AG04450 (cell line): ENCODE measurements around the gene TRIP13. TPM values are rescaled to one million over a fixed set of nuclear protein-coding genes. Genes with fewer than 3 reads are reported as not detected.

Experiments used
- CTCF ChIA-PET: fragments of 300-600, 350-600 bp; formaldehyde crosslinking; extraction: SDS; loops from one replicate; lab custom pipeline; 2022; ENCODE audit warnings: antibody characterized with exemption, inconsistent platforms; lab: Charles Lee
- POLR2A ChIA-PET: fragments of 350-600 bp; formaldehyde crosslinking; extraction: SDS; loops from one replicate; lab custom pipeline; 2021; ENCODE audit warnings: antibody characterized with exemption, inconsistent platforms; lab: Yijun Ruan, JAX
- DNase-seq: peaks from one replicate; pipeline ENCODE4 v3.0.0-alpha.2; 2011; ENCODE audit warnings: low read depth, low spot score
- H3K27ac ChIP-seq: one replicate; pipeline ENCODE4 v1.5.1; 2012; ENCODE audit warnings: low read depth, low read length, control low read depth
- H3K27me3 ChIP-seq: one replicate; pipeline ENCODE4 v1.6.0; 2012; ENCODE audit warnings: low read length; ENCODE audit not compliant: control insufficient read depth, insufficient read depth
- H3K4me3 ChIP-seq: 2 replicates; pipeline ENCODE4 v1.5.1; 2011; ENCODE audit warnings: mild to moderate bottlenecking, low read depth, low read length, control low read depth
- H3K9me3 ChIP-seq: 2 replicates; pipeline ENCODE4 v1.5.1; 2012; ENCODE audit warnings: low read length; ENCODE audit not compliant: control insufficient read depth, insufficient read depth
- polyA plus RNA-seq: library from polyadenylated mRNA; depleted of rRNA; stranded (reverse); fragments of >200 nt; gene quantifications from 2 replicates; pipeline ENCODE4 v1.2.3, GENCODE V29; 2011
- TF ChIP-seq, protein P1 (sequence below): IDR thresholded peaks from 2 replicates; pipeline ENCODE4 v1.5.1; 2011; ENCODE audit warnings: low read depth, low read length, control low read depth, inconsistent platforms

Gene TRIP13
- polyA plus RNA-seq, 1 experiment: 13.8 TPM

DNA sequence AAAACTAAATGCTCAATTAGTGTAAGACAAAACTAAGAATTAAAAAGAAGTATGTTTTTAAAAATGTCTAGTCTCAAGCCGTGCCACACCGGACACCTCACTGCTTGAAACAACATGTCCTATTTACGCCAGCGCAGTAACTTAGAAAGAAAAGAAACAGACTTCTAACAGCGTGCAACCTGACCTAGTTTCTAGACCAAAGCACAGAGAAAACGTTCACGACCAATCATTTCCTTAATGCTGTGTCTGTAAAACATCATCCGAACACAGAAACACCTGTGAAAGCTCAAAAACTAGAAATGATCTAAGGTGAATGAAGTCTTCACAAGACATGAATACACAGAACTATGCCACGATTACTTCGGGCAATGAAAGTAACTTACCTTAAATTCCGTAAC, 4.0 kb upstream of the TRIP13 start:
- no peak overlapping the region for H3K4me3 ChIP-seq
- H3K27me3 ChIP-seq: no peaks in the 10 kb centered on the region
- TF ChIP-seq, protein P1, sequence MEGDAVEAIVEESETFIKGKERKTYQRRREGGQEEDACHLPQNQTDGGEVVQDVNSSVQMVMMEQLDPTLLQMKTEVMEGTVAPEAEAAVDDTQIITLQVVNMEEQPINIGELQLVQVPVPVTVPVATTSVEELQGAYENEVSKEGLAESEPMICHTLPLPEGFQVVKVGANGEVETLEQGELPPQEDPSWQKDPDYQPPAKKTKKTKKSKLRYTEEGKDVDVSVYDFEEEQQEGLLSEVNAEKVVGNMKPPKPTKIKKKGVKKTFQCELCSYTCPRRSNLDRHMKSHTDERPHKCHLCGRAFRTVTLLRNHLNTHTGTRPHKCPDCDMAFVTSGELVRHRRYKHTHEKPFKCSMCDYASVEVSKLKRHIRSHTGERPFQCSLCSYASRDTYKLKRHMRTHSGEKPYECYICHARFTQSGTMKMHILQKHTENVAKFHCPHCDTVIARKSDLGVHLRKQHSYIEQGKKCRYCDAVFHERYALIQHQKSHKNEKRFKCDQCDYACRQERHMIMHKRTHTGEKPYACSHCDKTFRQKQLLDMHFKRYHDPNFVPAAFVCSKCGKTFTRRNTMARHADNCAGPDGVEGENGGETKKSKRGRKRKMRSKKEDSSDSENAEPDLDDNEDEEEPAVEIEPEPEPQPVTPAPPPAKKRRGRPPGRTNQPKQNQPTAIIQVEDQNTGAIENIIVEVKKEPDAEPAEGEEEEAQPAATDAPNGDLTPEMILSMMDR: no peak
- DNase-seq: no peak
- POLR2A ChIA-PET: no interaction called here
- H3K9me3 ChIP-seq: peaks cover 3% of the 10 kb centered on the region; the same call in 1 of the 2 replicates
- CTCF ChIA-PET: interaction anchor here (1.2 kb wide), 1 partner anchor 14 kb away, joined by 4 read pairs; no protein-coding TSS in a partner anchor
- H3K27ac ChIP-seq: no peak overlapping the region

DNA sequence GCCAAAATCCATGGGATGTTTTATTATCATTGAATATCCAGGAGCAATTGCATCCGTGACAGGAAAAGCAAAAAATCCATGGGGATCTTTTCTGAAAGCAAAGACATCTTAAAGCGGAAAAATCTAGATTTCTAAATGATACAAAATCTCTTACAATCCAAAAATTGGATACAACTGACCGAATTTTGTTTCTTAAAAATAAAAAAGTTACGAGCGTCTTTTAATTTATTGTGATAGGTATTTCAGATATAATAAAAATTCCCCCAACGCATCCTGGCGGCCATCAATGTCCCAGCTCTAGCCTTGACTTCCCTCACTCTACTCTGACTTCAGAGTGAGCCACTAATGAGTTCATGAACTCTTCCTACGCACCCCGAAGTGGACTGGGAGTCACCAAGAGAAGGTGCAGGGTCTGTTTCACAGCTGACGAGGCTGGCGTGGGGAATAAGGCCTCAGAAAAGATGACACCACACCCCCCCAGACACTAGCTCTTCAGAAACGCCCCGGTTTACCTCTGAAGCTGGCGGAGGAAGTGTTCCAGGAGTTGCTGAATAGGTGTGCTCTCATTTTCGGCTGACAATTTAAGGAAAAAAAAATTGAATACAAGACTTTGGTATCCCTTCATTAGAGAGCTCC, 3.5 kb upstream of the TRIP13 start:
- Histone ChIP-seq H3K4me3 (no peak overlapping the region), H3K27ac (no peak overlapping the region), H3K9me3 (no peaks in the 10 kb centered on the region; the same call in 1 of the 2 replicates), H3K27me3 (no peaks in the 10 kb centered on the region)
- POLR2A ChIA-PET: no interaction called here
- DNase-seq: no peak
- CTCF ChIA-PET: interaction anchor here (1.2 kb wide), 1 partner anchor 13 kb away, joined by 4 read pairs; no protein-coding TSS in a partner anchor
- TF ChIP-seq, protein P1: no peak

DNA sequence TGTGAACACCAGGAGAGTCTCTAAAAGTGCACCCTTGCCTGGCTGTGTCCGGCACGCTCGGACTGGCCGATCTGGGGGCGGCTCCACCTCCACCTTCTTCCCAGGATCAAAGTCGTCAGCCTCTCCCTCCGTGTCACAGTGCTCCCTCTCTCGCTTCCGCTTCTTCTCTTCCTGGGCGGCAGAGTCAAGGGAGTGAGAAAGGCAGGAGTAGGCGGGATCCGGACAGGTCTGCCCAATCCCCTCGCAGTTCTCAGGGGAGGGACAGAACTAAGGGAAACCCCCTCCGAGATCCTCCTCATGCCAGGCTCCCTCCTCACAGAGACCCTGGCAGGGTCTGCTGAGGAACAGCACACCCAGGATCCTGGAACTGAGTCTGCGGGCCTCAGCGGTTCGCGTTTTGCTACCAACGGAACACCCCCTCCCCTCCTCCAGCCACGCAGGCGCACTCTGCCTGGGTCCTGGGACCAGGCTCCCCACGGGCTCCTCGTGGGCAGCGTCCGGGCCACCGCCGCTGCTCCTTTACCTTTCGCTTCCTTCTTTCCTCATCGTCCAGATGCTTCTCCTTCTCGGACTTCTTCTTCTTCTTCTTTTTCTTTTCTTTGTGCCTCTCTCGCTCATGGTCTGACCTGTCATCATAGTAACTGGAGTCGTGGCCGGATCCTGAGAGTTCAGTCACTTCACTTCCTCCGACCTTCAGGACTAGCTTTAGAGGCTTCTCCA, 1.4 kb upstream of the TRIP13 start:
- TF ChIP-seq, protein P1: no peak
- no peak for DNase-seq
- ChIA-PET CTCF (no interaction called here), POLR2A (no interaction called here)
- Histone ChIP-seq H3K9me3 (no peaks in the 10 kb centered on the region; the same call in 1 of the 2 replicates), H3K27me3 (no peaks in the 10 kb centered on the region), H3K4me3 (peak overlapping the region; percentile 97), H3K27ac (peak overlapping the region; percentile 21)

DNA sequence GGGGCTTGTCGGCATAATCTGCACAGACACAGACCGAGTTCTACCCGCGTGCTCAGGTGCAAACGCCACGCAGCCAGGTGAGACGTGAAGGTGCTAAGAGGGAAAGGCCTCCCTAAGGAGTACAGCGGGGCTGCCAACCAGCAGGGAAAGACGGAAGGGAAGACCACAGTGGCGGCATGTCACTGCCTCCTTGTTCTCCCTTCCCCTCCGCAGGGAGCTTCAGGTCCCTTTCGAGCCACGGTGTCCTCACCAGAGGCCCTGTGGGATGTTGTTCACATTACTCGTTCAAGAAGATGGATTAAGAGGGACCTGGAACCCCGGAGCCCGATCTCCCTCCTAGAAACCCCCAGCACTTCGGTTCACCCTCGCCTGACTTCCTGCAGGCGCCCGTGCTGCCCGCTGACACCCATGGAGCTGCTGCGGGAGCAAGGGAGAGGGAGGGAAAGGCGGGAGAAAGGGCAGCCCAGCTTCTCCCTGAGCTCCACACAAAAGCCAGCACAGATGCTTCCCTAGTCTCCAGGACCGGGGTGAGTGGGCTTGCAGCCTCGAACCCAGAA, 769 bp upstream of the TRIP13 start:
- TF ChIP-seq, protein P1: no peak
- peak overlapping the region; percentile 25 for H3K27ac ChIP-seq
- no peaks in the 10 kb centered on the region; the same call in 1 of the 2 replicates for H3K9me3 ChIP-seq
- peak overlapping the region; percentile 97 for H3K4me3 ChIP-seq
- no peak for DNase-seq
- CTCF ChIA-PET: interaction anchor here (0.7 to 1.2 kb wide), 2 partner anchors 10 to 30 kb away, joined by 3 to 5 read pairs; no protein-coding TSS in a partner anchor
- POLR2A ChIA-PET: no interaction called here
- H3K27me3 ChIP-seq: no peaks in the 10 kb centered on the region
